CD4-positive, alpha-beta T cell treated with Interleukin-4 for 4 hours (primary cell): Measurements from ENCODE around the gene ZBTB9.

ENCODE experiments used
- DNase-seq: peaks from one replicate; pipeline ENCODE4 v3.0.0-alpha.2; 2020

The ZBTB9 gene

GRCh38 chr6:33454009-33454946 is at the start of gene ZBTB9:
Gene ZBTB9, plus strand, starts transcription at chr6:33454576. Its CDS starts 525 bp downstream, at chr6:33455101.
- peak; percentile 95 for DNase-seq

- no peak for DNase-seq
Observed at GRCh38 chr6:33404884-33405283, 49.5 kb upstream of the ZBTB9 start.

- peak; percentile 14 for DNase-seq
Observed at GRCh38 chr6:33405386-33405940, 48.9 kb upstream of the ZBTB9 start.

- DNase-seq: no peak
Observed at GRCh38 chr6:33406126-33406525, 48.2 kb upstream of the ZBTB9 start.

- no peak for DNase-seq
Observed at GRCh38 chr6:33407132-33407718, 47.2 kb upstream of the ZBTB9 start.

- DNase-seq: peak; percentile 97
Observed at GRCh38 chr6:33410050-33410710, 44.2 kb upstream of the ZBTB9 start.

GRCh38 chr6:33410711-33411631 is 43.4 kb upstream of the ZBTB9 start, which contains the start of gene PHF1:
Gene PHF1, plus strand, starts transcription at chr6:33411014. Its CDS starts 1,250 bp downstream, at chr6:33412264.
- DNase-seq: peak; percentile 94

GRCh38 chr6:33411632-33412005 is 42.8 kb upstream of the ZBTB9 start:
- no peak for DNase-seq

GRCh38 chr6:33412140-33413009 is 42.0 kb upstream of the ZBTB9 start:
- no peak for DNase-seq

GRCh38 chr6:33413241-33414120 is 40.9 kb upstream of the ZBTB9 start:
- no peak for DNase-seq

- DNase-seq: no peak
Observed at GRCh38 chr6:33414592-33415271, 39.6 kb upstream of the ZBTB9 start.

GRCh38 chr6:33415831-33416230 is 38.5 kb upstream of the ZBTB9 start:
- no peak for DNase-seq

- no peak for DNase-seq
Observed at GRCh38 chr6:33416386-33417127, 37.8 kb upstream of the ZBTB9 start.

- no peak for DNase-seq
Observed at GRCh38 chr6:33417128-33417902, 37.1 kb upstream of the ZBTB9 start.

GRCh38 chr6:33417903-33418689 is 36.3 kb upstream of the ZBTB9 start, which contains the start of gene CUTA:
Gene CUTA, minus strand, starts transcription at chr6:33418107. Its CDS starts 107 bp downstream, at chr6:33418000.
- peak; percentile 100 for DNase-seq

GRCh38 chr6:33418690-33419291 is 35.6 kb upstream of the ZBTB9 start:
- peak; percentile 64 for DNase-seq
